Stomach (tissue), 4 donors: Measurements from ENCODE around the gene TF.

Experiments
- EP300 ChIP-seq: sonication (generic); formaldehyde crosslinking; IDR thresholded peaks from one replicate; pipeline ENCODE4 v1.6.1; 2017; ENCODE audit warnings: antibody characterized with exemption
- POLR2A ChIP-seq, 4 donors: fragments of 450-650 bp; IDR thresholded peaks; one replicate each; pipeline ENCODE4 v1.6.1; 2016; ENCODE audit warnings: antibody characterized with exemption in 4 of 4, control low read depth in 2 of 4, mild to moderate bottlenecking in 1 of 4, moderate library complexity in 1 of 4
- TF ChIP-seq, protein P1 (sequence below), 7 experiments: fragments of 450-650 bp in 4 of 7; fragments of 200-600 bp in 3 of 7; sonication (generic) in 3 of 7; IDR thresholded peaks; one replicate each; pipeline ENCODE4 v1.5.1; 2016 to 2019; ENCODE audit warnings: antibody characterized with exemption in 7 of 7, control low read depth in 2 of 7, mild to moderate bottlenecking in 1 of 7

DNA sequence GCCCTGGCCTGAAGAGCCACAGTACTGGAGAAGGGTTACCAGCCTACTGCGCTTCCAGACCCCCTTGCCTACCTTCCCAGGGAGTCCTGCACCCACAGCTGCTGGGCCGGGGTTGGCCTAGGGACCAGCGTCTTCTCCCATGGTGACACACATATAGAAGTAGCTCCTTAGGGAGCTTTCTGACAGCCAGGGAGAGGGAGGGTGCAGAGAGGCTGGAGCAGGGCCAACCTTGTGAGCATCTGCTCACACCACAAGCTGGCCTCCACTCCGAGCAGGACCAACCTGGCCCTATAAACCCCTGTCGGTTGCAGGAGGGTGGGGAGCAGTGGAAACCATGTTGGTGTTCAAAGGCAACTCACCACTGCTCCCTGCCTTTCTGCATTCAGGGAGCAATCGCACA lies 94.6 kb downstream of the TF start:
- TF ChIP-seq POLR2A (IDR thresholded peaks at IDR 0.05) = no peak
- TF ChIP-seq, protein P1, sequence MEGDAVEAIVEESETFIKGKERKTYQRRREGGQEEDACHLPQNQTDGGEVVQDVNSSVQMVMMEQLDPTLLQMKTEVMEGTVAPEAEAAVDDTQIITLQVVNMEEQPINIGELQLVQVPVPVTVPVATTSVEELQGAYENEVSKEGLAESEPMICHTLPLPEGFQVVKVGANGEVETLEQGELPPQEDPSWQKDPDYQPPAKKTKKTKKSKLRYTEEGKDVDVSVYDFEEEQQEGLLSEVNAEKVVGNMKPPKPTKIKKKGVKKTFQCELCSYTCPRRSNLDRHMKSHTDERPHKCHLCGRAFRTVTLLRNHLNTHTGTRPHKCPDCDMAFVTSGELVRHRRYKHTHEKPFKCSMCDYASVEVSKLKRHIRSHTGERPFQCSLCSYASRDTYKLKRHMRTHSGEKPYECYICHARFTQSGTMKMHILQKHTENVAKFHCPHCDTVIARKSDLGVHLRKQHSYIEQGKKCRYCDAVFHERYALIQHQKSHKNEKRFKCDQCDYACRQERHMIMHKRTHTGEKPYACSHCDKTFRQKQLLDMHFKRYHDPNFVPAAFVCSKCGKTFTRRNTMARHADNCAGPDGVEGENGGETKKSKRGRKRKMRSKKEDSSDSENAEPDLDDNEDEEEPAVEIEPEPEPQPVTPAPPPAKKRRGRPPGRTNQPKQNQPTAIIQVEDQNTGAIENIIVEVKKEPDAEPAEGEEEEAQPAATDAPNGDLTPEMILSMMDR (IDR thresholded peaks at IDR 0.05) = no peak
- no peak for TF ChIP-seq EP300
